NCI-H146 treated with DMSO at 0.1 percent for 48 hours (cell line): ENCODE results near the gene RIMBP2.

Experiments
- DNase-seq: peaks from one replicate; lab custom pipeline; 2025; ENCODE audit not compliant: unreplicated experiment; lab: John Stamatoyannopoulos, UW

Gene RIMBP2

GRCh38 chr12:130634866-130635265 lies 81.2 kb downstream of the RIMBP2 start:
- DNase-seq, result peak; percentile 47

GRCh38 chr12:130633771-130634170 lies 82.3 kb downstream of the RIMBP2 start:
- DNase-seq, result peak; percentile 96

GRCh38 chr12:130632642-130633041 lies 83.5 kb downstream of the RIMBP2 start:
- DNase-seq, result peak; percentile 63

GRCh38 chr12:130628304-130628703 lies 87.8 kb downstream of the RIMBP2 start:
- no peak for DNase-seq

- DNase-seq, result no peak
These were observed 88.9 kb downstream of the RIMBP2 start for GRCh38 chr12:130627175-130627574.

- DNase-seq, result no peak
These were observed 89.5 kb downstream of the RIMBP2 start for GRCh38 chr12:130626601-130627000.

GRCh38 chr12:130625201-130625600 lies 90.9 kb downstream of the RIMBP2 start:
- DNase-seq, result no peak

GRCh38 chr12:130622803-130623202 lies 93.3 kb downstream of the RIMBP2 start:
- DNase-seq, result peak; percentile 95

- DNase-seq, result no peak
These were observed 94.3 kb downstream of the RIMBP2 start for GRCh38 chr12:130621696-130622298.

GRCh38 chr12:130620756-130621155 lies 95.3 kb downstream of the RIMBP2 start:
- no peak for DNase-seq

GRCh38 chr12:130620281-130620680 lies 95.8 kb downstream of the RIMBP2 start:
- DNase-seq, result no peak

- DNase-seq, result no peak
These were observed 96.6 kb downstream of the RIMBP2 start for GRCh38 chr12:130619385-130620001.

GRCh38 chr12:130617219-130617618 lies 98.9 kb downstream of the RIMBP2 start:
- no peak for DNase-seq

- DNase-seq, result no peak
These were observed 100.2 kb downstream of the RIMBP2 start for GRCh38 chr12:130615861-130616345.

GRCh38 chr12:130614530-130614905 lies 101.6 kb downstream of the RIMBP2 start:
- no peak for DNase-seq

GRCh38 chr12:130613831-130614529 lies 102.1 kb downstream of the RIMBP2 start:
- DNase-seq, result no peak

- DNase-seq, result no peak
These were observed 103.0 kb downstream of the RIMBP2 start for GRCh38 chr12:130613131-130613530.

- DNase-seq, result no peak
These were observed 104.8 kb downstream of the RIMBP2 start for GRCh38 chr12:130611026-130611905.

- no peak for DNase-seq
These were observed 106.1 kb downstream of the RIMBP2 start for GRCh38 chr12:130609966-130610365.

- DNase-seq, result no peak
These were observed 107.3 kb downstream of the RIMBP2 start for GRCh38 chr12:130608831-130609230.

GRCh38 chr12:130608132-130608531 lies 108.0 kb downstream of the RIMBP2 start:
- DNase-seq, result no peak
